Peyer's patch (tissue), 4 donors: Measurements from ENCODE around the gene ACADL.

Experiments
- POLR2A ChIP-seq, 2 donors: fragments of 450-650 bp; IDR thresholded peaks; one replicate each; pipeline ENCODE4 v1.5.1; 2017; ENCODE audit warnings: antibody characterized with exemption in 2 of 2, mild to moderate bottlenecking in 2 of 2, moderate library complexity in 2 of 2
- TF ChIP-seq, protein P1 (sequence below), 6 experiments: fragments of 450-650 bp in 4 of 6; fragments of 200-600 bp in 2 of 6; sonication (generic) in 1 of 6; IDR thresholded peaks; one replicate each; pipeline ENCODE4 v1.5.1; 2017 to 2019; ENCODE audit warnings: antibody characterized with exemption in 6 of 6, mild to moderate bottlenecking in 3 of 6, moderate library complexity in 1 of 6

DNA sequence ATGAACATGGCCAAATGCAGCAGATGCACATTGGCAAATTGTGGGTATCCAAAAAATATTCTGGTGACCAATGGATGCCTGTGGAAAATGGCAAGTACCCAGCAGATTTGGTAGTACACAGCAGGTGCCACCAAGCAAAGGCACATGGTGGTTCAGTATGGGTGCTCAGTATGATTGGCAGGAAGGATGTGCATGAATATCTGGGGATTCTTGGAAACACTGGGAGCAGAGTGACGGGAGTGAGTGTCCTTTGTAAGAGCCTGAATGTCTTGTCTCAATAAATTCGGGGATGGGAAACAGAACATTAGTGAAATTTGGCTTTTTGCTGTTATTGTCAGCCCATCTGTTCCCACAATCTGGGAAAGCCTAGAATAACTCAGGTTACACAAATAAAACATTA, 36.8 kb upstream of the ACADL start:
- TF ChIP-seq, protein P1, sequence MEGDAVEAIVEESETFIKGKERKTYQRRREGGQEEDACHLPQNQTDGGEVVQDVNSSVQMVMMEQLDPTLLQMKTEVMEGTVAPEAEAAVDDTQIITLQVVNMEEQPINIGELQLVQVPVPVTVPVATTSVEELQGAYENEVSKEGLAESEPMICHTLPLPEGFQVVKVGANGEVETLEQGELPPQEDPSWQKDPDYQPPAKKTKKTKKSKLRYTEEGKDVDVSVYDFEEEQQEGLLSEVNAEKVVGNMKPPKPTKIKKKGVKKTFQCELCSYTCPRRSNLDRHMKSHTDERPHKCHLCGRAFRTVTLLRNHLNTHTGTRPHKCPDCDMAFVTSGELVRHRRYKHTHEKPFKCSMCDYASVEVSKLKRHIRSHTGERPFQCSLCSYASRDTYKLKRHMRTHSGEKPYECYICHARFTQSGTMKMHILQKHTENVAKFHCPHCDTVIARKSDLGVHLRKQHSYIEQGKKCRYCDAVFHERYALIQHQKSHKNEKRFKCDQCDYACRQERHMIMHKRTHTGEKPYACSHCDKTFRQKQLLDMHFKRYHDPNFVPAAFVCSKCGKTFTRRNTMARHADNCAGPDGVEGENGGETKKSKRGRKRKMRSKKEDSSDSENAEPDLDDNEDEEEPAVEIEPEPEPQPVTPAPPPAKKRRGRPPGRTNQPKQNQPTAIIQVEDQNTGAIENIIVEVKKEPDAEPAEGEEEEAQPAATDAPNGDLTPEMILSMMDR (IDR thresholded peaks at IDR 0.05) = no peak
- TF ChIP-seq POLR2A (IDR thresholded peaks at IDR 0.05) = no peak
